GM19099 (cell line): ENCODE measurements around the gene PLCB1.

Experiments used
- POLR2A ChIP-seq: IDR thresholded peaks from 3 replicates; pipeline ENCODE4 v1.6.1; 2011; ENCODE audit warnings: low read depth; ENCODE audit not compliant: insufficient read length; ENCODE audit errors: extremely low read depth

The PLCB1 gene

GRCh38 chr20:8126841-8127378, 5.2 kb upstream of the PLCB1 start:
- no peak for TF ChIP-seq POLR2A

GRCh38 chr20:8127553-8128255, 4.4 kb upstream of the PLCB1 start:
- TF ChIP-seq POLR2A: no peak

GRCh38 chr20:8128291-8129060, 3.6 kb upstream of the PLCB1 start:
- TF ChIP-seq POLR2A: no peak

- no peak for TF ChIP-seq POLR2A
Measured at GRCh38 chr20:8129211-8129976, 2.7 kb upstream of the PLCB1 start.

GRCh38 chr20:8130840-8131526, 1.1 kb upstream of the PLCB1 start:
- no peak for TF ChIP-seq POLR2A

- TF ChIP-seq POLR2A: no peak
Measured at GRCh38 chr20:8132484-8133309, 631 bp downstream of the PLCB1 start.

GRCh38 chr20:8133310-8133768, 1.3 kb downstream of the PLCB1 start:
- no peak for TF ChIP-seq POLR2A

- TF ChIP-seq POLR2A: no peak
Measured at GRCh38 chr20:8133851-8134451, 1.9 kb downstream of the PLCB1 start.

GRCh38 chr20:8139899-8140298, 7.8 kb downstream of the PLCB1 start:
- no peak for TF ChIP-seq POLR2A

- TF ChIP-seq POLR2A: no peak
Measured at GRCh38 chr20:8143474-8143873, 11.4 kb downstream of the PLCB1 start.

GRCh38 chr20:8144282-8145245, 12.5 kb downstream of the PLCB1 start:
- no peak for TF ChIP-seq POLR2A
